Renal cortex interstitium (tissue), 11 donors: ENCODE measurements around the gene RFX3. TPM values are rescaled to one million over a fixed set of nuclear protein-coding genes. Genes with fewer than 3 reads are reported as not detected.
A peak's percentile ranks its signal among the peaks of the same experiment; 100 is the strongest.

Source experiments
- DNase-seq, 11 donors: peaks; one replicate each; pipeline ENCODE4 v3.0.0-alpha.2; 2013; ENCODE audit warnings: low read depth in 9 of 11, low spot score in 4 of 11; ENCODE audit errors: extremely low read depth in 1 of 11
- polyA plus RNA-seq, 3 donors: library from polyadenylated mRNA; unstranded; fragments of 120-200 nt; gene quantifications; one replicate each; pipeline ENCODE4 v1.2.1, GENCODE V29; 2013; ENCODE audit not compliant: insufficient read length in 3 of 3

The RFX3 gene
- polyA plus RNA-seq, 3 donors = 16.2 to 20.2 (median 19.0) TPM

DNA sequence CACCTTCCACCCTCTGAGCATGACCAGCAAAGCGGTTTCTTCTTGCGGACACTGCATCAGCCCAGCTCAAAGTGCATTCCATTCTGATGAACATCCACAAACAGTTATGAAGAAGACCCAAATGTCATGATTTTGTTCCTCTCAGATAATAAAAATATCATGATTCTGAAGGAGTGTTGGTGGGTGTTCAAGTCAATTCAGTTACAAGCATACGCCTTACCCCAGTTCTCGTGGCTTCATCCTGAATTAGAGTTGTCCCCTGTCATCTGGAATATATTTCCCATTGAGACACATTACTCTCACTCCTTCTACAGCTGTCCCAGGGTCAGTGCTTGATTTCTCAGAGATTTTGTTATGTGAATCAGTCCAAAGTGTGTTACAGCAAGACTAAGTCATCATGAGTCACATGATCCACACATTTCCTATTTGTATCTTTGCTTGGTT is 325.4 kb downstream of the RFX3 start:
- no peak for DNase-seq

DNA sequence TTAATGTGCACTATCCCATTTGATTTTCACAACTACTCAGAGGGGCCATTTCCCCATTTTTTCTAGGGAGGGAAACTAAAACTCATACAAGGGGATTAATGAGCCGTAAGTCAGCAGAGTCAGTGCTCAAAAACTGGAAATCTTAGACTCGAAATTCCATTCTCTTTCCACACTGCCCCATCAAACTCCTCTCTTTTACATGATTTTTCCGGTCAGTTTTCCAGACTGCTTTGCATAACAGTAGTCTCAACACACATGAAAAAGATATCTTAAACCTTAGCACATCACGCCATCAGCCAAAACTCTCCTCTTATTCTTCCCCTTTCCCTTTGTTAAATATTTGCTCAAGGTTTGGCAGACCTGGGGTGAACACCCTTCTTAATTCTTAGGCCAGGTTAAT is 332.0 kb downstream of the RFX3 start:
- peak in 3 of 11 donors; percentile 6 to 7 (median 6) for DNase-seq

DNA sequence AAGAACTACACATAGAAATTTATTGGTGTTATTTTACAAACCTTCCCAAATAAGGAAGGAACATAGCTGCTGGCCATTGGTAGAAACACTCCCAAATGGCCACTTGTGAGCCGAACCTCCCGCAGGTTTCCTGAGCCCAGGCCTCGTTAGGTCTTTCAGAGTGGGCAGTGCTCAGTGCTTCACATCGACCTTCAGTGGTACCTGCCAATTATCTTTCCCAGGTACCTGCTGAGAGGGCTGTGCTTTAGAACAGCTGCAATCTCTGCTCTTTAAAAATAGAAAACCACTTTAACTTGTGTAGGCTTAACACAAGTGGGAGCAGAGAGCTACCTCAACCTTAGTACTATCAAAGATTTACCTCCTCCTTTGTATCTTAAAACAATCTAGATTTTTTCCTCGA is 334.1 kb downstream of the RFX3 start:
- no peak for DNase-seq

DNA sequence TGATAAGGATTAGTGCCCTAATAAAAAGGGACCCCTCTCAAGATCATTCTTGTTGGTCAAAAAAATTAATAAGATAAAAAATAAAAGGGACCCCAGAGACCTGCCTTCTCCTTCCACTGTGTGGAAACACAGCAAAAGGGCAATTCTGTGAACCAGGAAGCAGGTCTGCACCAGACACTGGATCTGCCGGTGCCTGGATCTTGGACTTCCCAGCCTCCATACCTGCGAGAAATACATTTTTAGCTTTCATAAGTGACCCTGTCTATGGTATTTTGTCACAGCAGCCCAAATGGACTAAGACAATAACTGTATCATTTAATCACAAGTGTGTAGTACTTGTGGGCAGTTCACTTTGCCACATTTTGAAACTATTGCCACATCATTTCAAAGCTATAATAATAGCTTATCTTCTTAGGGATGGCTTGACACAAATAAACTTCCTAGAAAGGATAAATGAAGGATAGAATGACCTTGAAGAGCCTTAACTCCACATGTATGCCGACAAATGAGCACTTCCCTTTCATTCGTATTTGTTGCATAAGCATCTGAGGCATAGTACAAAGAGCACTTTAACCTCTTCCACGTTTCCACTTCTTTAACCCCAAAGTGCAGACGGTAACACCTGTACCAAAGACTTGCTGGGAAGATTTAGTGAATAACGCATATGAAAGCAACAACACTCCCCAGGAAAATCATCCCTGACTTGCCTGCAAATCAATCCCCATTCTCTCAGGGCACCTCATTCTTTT is 336.5 kb downstream of the RFX3 start:
- DNase-seq = no peak

DNA sequence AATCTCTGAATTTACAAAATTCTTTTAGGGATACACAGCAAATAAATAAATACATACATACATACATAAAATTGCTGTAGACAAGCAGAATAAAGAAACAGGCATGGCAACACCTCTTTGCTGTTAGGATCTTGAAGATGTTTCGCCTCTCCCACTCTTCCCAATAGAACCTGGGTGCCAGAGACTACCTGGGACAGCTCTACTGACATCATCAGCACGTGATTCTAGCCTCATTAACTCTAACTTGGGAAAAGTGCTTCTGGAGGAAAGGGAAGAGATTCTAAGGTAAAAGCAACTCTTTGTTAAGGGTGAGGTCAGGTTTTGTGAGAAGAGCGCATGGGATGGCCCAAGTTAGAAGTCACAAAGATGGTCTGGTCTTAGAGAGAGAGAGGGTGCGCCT is 339.1 kb downstream of the RFX3 start:
- no peak for DNase-seq

DNA sequence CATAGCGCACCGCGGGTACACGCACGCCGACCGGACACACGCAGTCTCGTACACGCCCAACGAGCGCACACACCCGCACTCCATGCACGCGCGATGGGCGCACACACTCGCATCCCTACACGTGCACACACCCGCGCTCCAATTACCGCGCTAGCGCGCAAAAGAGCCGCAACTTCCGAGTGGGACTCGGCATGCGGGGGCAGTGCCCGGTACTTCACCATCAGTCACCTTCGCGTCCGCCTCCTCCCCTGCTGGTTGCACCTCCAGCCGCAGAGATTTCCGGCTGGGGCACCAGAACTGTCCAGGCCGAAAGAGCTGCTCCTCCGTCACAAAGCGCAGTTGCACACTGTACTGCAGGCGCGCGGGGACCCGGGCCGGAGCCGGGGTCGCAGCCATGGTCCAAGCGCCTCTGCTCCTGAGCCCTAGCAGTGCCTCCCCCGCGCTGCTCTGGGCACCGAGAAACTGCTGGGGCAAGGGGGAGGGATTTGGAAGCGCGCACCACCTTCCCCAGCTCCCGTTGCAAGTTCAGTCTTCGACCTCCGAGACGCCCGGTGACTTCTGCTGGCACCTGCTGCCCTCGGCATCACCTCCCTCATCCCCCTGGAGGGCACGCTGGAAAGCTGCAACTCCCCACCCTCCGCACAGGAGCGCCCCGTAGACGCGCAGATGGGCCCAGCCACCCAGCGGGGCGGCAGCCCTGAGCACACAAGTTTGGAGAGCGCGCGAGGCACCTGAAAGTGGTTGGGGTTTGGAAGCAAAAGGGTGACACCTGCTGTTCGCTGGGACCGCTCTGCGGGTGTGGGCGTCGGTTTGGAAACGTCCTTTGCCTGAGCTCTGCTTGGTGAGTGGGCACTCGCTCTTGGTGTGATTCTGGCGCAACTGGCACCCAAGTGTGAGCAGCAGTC is 344.5 kb downstream of the RFX3 start:
- peak in 9 of 11 donors; percentile 15 to 65 (median 40) for DNase-seq

DNA sequence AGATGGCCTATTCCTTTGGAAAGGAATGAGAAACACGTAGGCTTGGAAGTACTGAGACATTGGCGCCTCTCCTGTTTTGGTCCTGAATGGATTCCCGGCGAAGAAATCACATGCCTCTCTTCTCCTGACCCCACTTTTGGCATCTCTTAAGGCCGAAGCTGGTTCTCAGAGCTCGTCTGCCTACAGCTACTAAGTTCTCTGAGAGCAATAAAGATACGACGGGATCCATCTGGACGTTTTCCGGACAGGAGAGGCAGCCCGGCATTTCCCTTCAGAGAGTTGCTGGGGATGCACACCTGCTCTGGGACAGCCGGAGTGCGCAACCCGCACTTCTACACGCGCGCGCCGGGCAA is 345.1 kb downstream of the RFX3 start:
- DNase-seq = peak in 4 of 11 donors; percentile 3 to 8 (median 5)

DNA sequence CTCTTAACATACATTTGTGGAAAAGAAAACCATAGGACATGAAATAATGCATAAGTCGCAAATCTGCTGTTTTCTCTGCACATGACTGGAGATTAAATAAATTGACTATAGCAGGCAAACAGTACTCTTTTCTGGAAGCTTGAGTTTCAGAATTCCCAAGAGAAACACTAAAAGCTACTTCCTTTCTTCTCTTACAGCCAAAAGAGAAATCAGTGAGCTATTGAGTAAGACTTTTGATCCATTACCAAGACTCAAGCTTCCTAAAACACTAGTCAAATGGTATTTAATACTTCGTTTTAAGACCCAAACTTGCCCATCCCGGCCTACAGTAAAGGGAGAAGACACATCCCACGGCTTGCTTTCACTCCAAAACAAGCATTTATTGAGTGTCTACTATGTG is 346.1 kb downstream of the RFX3 start:
- DNase-seq = no peak

DNA sequence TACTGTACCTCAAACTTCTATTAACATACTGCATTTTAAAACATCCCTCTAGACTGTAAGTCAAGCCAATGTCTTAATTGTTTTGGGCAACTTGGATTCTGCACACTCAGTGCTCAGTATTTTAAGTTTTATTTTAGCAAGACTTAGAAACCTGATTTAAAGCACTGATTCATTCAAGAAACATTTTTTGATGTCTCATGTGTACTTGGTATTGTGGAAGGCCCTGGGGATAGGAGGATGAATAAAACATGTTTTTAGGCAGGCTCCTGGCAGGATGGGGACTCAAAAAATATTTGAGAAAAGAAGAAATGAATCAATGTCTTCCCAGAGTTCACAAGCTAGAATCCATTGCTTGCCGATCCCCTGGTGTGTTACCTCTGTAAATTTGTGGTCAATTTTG is 347.9 kb downstream of the RFX3 start:
- DNase-seq = no peak

DNA sequence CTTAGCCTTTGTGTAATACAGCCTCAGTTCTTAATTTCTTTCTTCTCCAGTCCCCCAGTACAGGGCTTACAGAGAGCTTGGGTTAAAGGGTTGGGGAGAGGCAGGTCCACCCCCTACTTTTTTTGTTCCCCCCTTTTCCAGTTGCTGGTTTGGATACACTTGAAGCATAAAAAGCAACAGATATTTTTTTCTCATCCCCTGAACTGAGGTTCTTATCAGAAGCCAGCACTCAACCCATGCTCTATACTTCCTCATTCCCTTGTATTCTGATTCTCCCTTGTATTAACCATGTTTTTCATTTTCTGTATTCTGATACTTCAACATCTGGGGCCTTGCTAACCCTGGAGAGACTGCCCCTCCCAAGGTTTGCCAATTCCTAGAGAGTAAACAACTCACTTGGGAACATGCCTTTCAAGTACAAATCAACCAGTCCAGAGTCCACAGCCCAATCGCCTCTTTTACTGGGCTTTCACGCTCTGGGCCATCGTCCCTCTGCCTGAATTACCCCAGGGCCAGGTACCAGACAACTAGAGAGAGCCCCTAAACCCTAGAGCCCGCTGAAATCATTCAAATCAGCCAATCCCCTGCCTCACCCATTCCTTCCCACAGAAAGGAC is 348.5 kb downstream of the RFX3 start:
- no peak for DNase-seq

DNA sequence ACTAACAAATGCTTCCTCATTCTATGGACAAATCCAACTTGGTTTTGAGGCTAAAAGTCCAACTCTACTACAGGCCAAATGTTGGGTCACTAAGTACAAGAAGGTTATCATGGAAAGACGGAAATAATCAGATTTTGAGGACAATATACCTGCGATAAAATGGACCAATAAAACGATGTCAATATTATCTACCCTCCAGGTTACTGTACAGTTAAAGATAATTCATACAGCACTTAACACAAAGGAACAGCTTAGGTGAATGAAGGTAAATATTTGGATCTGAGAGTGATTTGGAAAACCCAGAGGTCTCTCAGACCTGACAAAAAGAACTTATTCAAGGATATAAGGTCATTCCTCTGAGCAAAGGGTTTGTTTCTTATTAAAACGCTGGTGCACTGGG is 352.4 kb downstream of the RFX3 start:
- DNase-seq = no peak

DNA sequence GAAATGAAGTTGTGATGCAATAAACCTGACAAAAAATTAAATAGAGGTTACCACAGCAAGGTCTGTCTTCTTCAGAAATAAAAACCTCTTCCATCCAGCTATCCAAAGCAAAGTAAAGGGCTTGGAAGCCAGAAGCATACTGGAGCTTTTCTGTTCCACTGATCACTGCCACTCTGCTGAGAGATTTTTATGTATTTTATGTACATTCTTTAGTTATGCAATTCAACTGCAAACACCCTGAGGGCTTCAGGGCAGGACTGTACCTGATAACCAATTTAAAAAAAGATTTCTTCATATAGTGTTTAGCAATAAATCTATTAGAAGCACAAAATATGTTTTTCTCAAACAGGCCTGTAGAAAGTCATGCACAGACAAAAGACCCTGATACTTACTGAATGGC is 355.0 kb downstream of the RFX3 start:
- DNase-seq = no peak
